HG03095 (cell line): ENCODE results near the gene NAALAD2.
"Not testable (repeated sequence)": the region's sequence is repeated elsewhere in the genome, so short reads cannot be mapped to it uniquely, and the experiment has no call there.

Source experiments
- ATAC-seq: cut with Tn5 transposase; IDR thresholded peaks from one replicate; pipeline ENCODE4 v1.9.1; 2021; ENCODE audit warnings: moderate library complexity; ENCODE audit not compliant: unreplicated experiment

Gene NAALAD2

DNA sequence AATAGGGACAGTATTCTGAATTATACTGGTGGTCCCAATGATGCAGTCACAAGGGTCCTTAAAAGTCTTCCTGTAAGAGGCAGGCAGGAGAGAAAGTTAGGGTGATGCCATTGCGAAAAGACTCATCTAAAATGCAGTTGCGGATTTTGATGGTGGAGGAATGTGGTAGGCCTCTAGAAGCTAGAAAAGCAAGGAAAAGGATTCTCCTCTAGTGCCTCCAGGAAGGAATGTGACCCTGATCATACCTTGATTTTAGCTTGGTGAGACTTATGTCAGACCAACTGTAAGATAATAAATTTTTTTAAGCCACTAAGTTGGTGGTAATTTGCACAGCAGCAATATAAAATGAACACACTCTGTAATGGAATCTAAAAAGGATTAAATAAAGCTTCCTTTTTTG lies 54.5 kb downstream of the NAALAD2 start:
- ATAC-seq = no peak

DNA sequence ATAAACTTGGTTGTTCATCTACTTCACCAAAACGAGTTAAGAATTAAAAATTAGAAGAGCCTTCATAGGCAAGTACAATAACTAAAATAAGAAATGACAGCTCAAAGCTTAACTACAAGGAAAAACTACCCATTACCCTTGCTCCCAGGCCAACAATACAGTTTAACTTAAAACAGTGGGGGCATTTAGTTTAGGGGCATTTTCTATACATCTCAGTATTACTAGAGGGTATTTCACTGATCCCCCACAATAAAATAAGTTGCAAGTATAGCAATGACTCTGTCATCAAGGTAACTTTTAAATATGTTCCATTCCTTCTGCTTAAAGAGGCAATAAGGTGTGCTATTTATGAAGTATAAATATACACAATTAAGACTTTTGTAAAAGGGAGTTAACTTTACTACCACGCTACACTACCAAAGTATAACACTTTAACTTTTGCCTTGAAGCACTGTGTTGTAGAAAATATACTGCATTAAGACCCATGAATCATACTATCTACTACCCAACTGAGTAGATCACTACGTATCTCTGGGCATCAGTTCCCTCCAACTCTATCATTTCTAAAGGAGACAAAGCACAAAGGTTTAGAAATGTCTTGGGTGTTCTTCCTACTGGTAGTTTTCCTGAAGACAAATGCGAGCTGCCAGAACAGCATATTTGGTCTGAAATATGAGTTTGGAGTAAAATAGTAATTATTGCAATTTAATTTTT lies 58.6 kb downstream of the NAALAD2 start:
- ATAC-seq = no peak

- ATAC-seq = no peak
Measured at GRCh38 chr11:90197377-90197776, 62.9 kb downstream of the NAALAD2 start.

DNA sequence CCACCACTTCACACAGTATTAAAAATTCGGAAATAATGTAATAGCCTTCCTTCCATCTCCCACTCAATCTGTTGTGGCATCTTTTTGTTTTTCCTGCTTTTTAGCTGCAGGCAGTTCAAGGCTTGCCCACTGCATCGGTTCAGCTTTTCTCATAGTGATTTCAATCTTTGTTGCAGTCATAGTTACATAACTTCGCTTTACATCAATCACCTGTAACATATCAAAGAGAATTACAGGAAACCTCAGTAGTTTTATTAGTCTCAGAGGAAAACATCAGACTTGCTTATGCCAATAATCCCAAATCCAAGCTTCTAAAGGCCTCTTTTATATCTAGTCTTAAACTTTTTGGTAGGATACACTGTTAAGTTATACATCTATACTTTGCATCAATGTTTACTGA lies 67.9 kb downstream of the NAALAD2 start:
- ATAC-seq = no peak

DNA sequence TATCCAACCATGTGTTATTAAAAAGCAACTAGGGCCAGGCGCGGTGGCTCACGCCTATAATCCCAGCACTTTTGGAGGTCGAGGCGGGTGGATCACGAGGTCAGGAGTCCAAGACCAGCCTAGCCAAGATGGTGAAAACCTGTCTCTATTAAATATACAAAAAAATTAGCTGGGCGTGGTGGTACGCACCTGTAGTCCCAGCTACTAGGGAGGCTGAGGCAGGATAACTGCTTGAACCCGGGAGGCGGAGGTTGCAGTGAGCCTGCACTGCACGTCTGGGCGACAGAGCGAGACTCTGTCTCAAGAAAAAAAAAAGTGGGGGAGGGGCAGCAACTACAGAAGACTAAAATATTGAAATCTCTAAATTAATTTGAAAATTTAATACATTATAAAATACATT lies 69.9 kb downstream of the NAALAD2 start:
- ATAC-seq = no peak

DNA sequence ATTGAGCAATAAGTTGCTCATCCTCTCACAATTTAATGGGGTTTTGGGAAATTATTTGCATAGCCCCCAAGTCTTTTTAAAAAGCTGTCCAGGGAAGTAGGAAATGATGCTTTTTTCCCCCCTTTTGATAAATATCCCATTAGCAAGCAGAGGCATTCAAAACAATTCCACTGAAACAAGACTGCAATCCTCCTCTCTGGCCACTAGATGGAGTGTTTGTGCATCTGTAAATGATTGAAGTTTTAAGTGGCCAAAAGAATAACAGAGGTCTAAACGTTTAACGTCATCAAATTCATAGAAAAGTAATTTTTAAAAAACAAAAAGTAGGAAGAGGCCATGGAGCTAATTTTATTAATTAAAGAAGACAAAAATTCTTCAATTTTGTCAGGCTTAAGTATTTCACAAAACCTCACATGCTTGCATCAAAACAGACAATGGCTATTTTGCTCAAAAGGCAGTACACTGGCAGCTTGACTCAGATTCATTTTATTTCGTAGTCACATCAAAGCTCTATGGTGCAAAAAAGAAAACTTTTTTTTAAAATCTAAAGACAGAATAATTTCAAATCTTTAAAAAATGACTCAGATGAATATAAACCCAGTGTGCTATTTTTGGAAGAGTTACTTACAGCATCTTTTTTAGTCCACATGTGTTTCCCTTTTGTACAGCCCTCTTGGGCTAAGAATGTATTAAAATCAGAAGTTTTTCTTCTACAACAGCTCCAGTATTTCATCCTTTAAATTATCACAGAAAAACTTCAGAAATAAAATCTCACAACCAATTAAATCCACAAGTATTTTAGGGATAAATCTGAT lies 70.6 kb downstream of the NAALAD2 start:
- ATAC-seq = peak; percentile 85

DNA sequence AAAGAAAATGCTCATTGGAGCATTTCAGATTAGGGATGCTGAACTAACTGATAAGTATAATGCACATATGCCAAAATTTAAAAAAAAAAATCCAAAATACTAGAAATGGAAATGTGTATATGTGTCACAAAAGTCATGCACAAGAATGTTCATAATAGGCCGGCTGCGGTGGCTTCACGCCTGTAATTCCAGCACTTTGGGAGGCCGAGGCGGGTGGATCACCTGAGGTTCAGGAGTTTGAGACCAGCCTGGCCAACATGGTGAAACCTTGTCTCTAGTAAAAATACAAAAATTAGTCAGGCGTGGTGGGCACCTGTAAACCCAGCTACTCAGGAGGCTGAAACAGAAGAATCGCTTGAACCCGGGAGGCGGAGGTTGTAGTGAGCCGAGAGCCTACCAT lies 73.5 kb downstream of the NAALAD2 start:
- not testable (repeated sequence) for ATAC-seq

GRCh38 chr11:90208857-90209256 lies 74.4 kb downstream of the NAALAD2 start:
- no peak for ATAC-seq

DNA sequence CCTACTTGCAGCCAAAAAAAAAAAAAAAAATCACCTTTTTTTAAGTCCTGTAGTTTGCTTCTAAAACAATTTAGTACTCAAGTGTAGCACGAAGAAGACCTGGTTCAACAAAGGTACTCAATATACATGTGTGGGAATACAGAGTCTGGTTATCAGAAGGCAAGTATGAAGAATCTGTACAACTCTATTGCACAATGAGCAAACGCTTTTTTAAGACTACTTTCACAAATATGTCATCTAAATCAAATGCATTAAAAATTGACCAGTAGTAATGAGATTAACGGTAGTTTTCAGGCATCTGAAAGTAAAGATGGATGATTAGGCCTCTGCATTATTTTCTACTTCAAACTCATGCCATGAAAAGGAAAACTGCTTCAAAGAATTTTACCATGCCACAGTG lies 78.9 kb downstream of the NAALAD2 start:
- ATAC-seq = no peak

DNA sequence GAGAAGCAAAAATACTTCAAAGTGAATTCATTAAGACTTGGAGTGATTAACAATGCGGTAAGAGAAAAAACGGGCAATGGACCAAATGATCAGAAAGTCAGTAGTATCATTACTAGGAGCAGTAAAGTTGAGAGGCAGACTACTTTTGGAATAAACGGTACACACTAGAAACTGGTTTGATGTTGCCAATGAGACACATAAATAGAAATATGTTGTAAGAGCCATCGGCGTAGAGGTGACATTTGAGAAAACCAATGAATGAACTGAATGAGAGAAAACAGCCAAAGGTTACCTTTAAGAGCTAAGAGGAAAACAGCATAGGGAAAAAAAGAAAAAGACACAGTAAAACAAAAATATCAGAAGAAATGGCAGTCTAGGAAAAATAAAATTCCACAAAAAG lies 82.1 kb downstream of the NAALAD2 start:
- no peak for ATAC-seq

GRCh38 chr11:90218606-90219005 lies 84.1 kb downstream of the NAALAD2 start:
- no peak for ATAC-seq

- ATAC-seq = no peak
Measured at GRCh38 chr11:90219438-90219837, 85.0 kb downstream of the NAALAD2 start.

- ATAC-seq = no peak
Measured at GRCh38 chr11:90220391-90220790, 85.9 kb downstream of the NAALAD2 start.

- ATAC-seq = no peak
Measured at GRCh38 chr11:90221803-90222458, 87.5 kb downstream of the NAALAD2 start.

- ATAC-seq = peak; percentile 88
Measured at GRCh38 chr11:90222459-90223247, 88.2 kb downstream of the NAALAD2 start, which contains the start of gene CHORDC1. CHORDC1 (minus strand) TSS chr11:90223049; CDS start chr11:90222954, 95 bp downstream.

DNA sequence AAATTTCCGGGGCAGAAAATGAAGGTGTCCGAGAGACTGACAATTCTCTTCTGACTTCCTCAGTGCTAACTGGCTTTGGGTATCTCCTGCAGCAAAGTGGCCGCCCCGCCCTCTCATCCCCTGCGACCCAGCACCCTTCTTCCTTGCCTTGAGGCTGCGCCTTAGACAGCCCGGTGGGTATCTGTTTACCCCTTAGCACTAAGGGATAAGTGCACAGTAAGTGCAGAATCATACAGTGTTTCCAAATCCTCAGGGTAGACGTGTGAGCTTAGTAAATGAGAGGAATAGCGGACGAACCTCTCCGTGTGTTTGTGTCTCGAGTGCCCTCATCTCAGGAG lies 88.8 kb downstream of the NAALAD2 start:
- ATAC-seq = peak; percentile 43

- no peak for ATAC-seq
Measured at GRCh38 chr11:90228056-90228455, 93.6 kb downstream of the NAALAD2 start.

DNA sequence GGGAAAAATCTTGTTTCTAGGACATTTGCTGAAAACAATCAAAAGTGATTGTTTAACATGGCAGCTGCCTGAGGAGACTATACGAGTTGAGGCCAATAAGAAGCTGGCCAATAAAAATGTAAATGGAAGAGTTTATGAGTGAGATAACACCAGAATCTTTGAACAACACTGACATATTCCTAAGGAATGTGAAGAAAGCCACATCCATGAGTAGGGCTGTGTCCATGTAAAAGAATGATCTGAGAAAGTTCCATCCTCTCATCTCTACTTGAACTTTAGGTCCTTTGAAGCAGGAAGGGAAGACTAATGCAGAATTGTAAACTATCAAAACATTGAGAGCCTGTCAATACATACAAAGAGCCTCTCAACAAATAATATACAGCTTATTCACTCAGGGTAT lies 95.3 kb downstream of the NAALAD2 start:
- no peak for ATAC-seq

- no peak for ATAC-seq
Measured at GRCh38 chr11:90234977-90235376, 100.5 kb downstream of the NAALAD2 start.

GRCh38 chr11:90235526-90235925 lies 101.1 kb downstream of the NAALAD2 start:
- ATAC-seq = no peak

GRCh38 chr11:90237004-90237403 lies 102.5 kb downstream of the NAALAD2 start:
- ATAC-seq = no peak
